GM19023 (cell line): Measurements from ENCODE around the gene FOXP4.

Experiments used
- ATAC-seq: cut with Tn5 transposase; IDR thresholded peaks from one replicate; pipeline ENCODE4 v1.9.1; 2021; ENCODE audit warnings: mild to moderate bottlenecking, moderate library complexity; ENCODE audit not compliant: unreplicated experiment

Gene FOXP4

GRCh38 chr6:41580690-41581089 lies 34.5 kb downstream of the FOXP4 start:
- no peak for ATAC-seq

GRCh38 chr6:41581381-41581991 lies 35.3 kb downstream of the FOXP4 start:
- ATAC-seq: no peak

- no peak for ATAC-seq
These were observed 36.4 kb downstream of the FOXP4 start for GRCh38 chr6:41582540-41582939.

GRCh38 chr6:41583565-41583964 lies 37.4 kb downstream of the FOXP4 start:
- no peak for ATAC-seq

- ATAC-seq: no peak
These were observed 38.0 kb downstream of the FOXP4 start for GRCh38 chr6:41584205-41584604.

- no peak for ATAC-seq
These were observed 38.6 kb downstream of the FOXP4 start for GRCh38 chr6:41584668-41585205.

- ATAC-seq: no peak
These were observed 39.4 kb downstream of the FOXP4 start for GRCh38 chr6:41585605-41586004.

GRCh38 chr6:41586252-41587007 lies 40.2 kb downstream of the FOXP4 start:
- ATAC-seq: no peak

- no peak for ATAC-seq
These were observed 41.1 kb downstream of the FOXP4 start for GRCh38 chr6:41587131-41587879.

- no peak for ATAC-seq
These were observed 41.9 kb downstream of the FOXP4 start for GRCh38 chr6:41588111-41588510.

GRCh38 chr6:41589223-41589622 lies 43.0 kb downstream of the FOXP4 start:
- ATAC-seq: no peak

- no peak for ATAC-seq
These were observed 43.7 kb downstream of the FOXP4 start for GRCh38 chr6:41589636-41590622.

- ATAC-seq: no peak
These were observed 44.9 kb downstream of the FOXP4 start for GRCh38 chr6:41591122-41591521.

GRCh38 chr6:41591859-41592502 lies 45.8 kb downstream of the FOXP4 start:
- ATAC-seq: no peak

- no peak for ATAC-seq
These were observed 47.2 kb downstream of the FOXP4 start for GRCh38 chr6:41593406-41593805.

- ATAC-seq: no peak
These were observed 47.7 kb downstream of the FOXP4 start for GRCh38 chr6:41593839-41594238.

- no peak for ATAC-seq
These were observed 48.1 kb downstream of the FOXP4 start for GRCh38 chr6:41594326-41594725.

- ATAC-seq: no peak
These were observed 48.6 kb downstream of the FOXP4 start for GRCh38 chr6:41594766-41595165.

- no peak for ATAC-seq
These were observed 49.0 kb downstream of the FOXP4 start for GRCh38 chr6:41595166-41595565.

- ATAC-seq: no peak
These were observed 50.0 kb downstream of the FOXP4 start for GRCh38 chr6:41596096-41596685.
